Amygdala (tissue), 56 donors: ENCODE data around the gene CYB5B.

Experiments used
- DNase-seq, 56 donors: peaks; one replicate each; lab custom pipeline; 2025; lab: John Stamatoyannopoulos, UW

Gene CYB5B

DNA sequence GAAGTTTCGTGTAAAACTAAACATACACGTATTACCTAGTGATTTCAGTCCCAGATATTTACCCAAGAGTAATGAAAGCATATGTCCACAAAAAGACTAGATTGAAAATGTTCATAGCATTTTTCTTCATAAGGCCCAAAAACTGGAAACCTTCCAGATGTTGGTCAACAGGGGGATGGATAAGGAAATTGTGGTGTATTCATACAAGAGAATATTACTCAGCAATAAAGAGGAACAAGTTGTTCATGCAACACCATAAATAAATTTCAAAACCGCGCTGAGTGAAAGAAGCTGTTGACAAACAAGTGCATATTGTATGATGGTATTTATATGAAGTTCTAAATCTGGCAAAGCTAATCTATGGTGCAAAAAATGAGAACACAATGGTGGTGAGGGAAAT, 87.2 kb downstream of the CYB5B start:
- DNase-seq, result no peak

DNA sequence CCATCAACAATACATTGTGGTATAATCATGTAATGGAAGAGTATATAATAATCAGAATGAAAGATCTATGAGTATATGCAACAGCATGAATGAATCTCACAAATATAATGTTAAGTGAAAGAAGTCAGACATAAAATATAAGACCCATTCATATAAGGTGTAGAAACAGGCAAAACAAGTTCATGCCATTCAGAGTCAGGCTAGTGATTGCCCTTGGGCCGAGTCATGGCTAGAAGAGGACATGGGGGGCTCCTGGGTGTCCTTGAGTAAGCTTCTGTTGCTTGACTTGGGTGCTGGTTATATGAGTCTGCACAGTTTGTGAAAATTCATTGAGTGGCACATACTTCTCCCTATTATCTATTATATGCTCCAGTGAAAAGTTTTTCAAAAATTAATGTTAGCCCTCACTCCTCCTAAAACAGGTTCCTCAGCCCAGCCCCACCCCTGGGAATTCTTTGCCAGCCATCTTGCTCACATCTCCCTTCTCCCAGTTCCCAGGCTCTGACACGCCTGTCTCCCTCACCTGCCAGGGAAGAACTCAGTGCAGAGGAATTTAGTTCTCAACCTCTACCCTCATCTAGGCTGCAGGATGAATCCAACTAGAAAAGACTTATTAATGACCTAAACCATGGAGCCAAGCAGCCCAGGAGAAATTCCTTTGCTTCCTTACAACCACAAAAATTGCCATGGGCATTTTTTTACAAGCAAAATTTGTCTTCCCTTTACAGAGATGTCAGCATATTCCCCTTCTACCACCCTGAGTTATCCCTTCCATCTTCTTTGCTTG, 89.0 kb downstream of the CYB5B start:
- DNase-seq, result no peak

DNA sequence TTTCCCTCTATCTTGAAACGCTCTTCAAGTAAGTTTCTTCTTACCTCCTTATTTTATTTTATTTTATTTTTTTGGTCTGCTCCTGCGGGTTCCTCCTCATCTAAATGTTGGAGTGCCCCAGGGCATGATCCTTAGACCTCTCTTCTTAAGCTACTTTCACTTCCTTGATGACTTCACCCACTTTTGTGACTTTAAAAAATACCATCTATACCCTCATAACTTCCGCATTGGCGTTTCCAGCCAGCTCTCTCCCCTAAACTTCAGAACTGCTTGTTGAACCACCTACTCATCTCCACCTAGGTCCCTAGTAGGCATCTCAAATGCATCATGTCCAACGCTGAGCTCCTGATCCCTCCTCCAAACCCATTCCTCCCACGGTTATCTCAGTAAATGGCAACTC, 89.9 kb downstream of the CYB5B start:
- no peak for DNase-seq
